ELR (cell line): ENCODE measurements around the gene COL23A1.
A peak's percentile ranks its signal among the peaks of the same experiment; 100 is the strongest.

Source experiments
- DNase-seq: peaks from one replicate; pipeline ENCODE4 v3.0.0-alpha.2; 2015; ENCODE audit warnings: low read depth

COL23A1 gene

GRCh38 chr5:178281331-178281730, 308.9 kb downstream of the COL23A1 start:
- no peak for DNase-seq

- no peak for DNase-seq
Observed at GRCh38 chr5:178280631-178281030, 309.6 kb downstream of the COL23A1 start.

GRCh38 chr5:178279723-178280438, 310.3 kb downstream of the COL23A1 start:
- DNase-seq = peak; percentile 73

GRCh38 chr5:178279026-178279722, 311.0 kb downstream of the COL23A1 start:
- DNase-seq = no peak

- DNase-seq = no peak
Observed at GRCh38 chr5:178278358-178279023, 311.7 kb downstream of the COL23A1 start.

GRCh38 chr5:178277866-178278265, 312.3 kb downstream of the COL23A1 start:
- no peak for DNase-seq

GRCh38 chr5:178277346-178277745, 312.8 kb downstream of the COL23A1 start:
- no peak for DNase-seq

GRCh38 chr5:178274781-178275537, 315.2 kb downstream of the COL23A1 start:
- DNase-seq = no peak

- no peak for DNase-seq
Observed at GRCh38 chr5:178273665-178274541, 316.3 kb downstream of the COL23A1 start.

GRCh38 chr5:178273041-178273440, 317.2 kb downstream of the COL23A1 start:
- DNase-seq = no peak

GRCh38 chr5:178272591-178272990, 317.6 kb downstream of the COL23A1 start:
- no peak for DNase-seq

GRCh38 chr5:178271726-178272479, 318.3 kb downstream of the COL23A1 start:
- DNase-seq = no peak

GRCh38 chr5:178271231-178271630, 319.0 kb downstream of the COL23A1 start:
- no peak for DNase-seq

- DNase-seq = no peak
Observed at GRCh38 chr5:178269499-178269898, 320.7 kb downstream of the COL23A1 start.

- no peak for DNase-seq
Observed at GRCh38 chr5:178267876-178268275, 322.3 kb downstream of the COL23A1 start.

- DNase-seq = no peak
Observed at GRCh38 chr5:178267245-178267644, 322.9 kb downstream of the COL23A1 start.

- DNase-seq = no peak
Observed at GRCh38 chr5:178266581-178266980, 323.6 kb downstream of the COL23A1 start.

GRCh38 chr5:178265746-178266145, 324.4 kb downstream of the COL23A1 start:
- no peak for DNase-seq

- no peak for DNase-seq
Observed at GRCh38 chr5:178264044-178264443, 326.1 kb downstream of the COL23A1 start.
